Activated CD4-positive, alpha-beta T cell treated with anti-CD3 and anti-CD28 coated beads, Interleukin-2, amount 50 U/mL, for 1 hour (primary cell): ENCODE data around the gene TRIO.

Experiments used
- DNase-seq: peaks from one replicate; pipeline ENCODE4 v3.0.0-alpha.2; 2020

TRIO gene

DNA sequence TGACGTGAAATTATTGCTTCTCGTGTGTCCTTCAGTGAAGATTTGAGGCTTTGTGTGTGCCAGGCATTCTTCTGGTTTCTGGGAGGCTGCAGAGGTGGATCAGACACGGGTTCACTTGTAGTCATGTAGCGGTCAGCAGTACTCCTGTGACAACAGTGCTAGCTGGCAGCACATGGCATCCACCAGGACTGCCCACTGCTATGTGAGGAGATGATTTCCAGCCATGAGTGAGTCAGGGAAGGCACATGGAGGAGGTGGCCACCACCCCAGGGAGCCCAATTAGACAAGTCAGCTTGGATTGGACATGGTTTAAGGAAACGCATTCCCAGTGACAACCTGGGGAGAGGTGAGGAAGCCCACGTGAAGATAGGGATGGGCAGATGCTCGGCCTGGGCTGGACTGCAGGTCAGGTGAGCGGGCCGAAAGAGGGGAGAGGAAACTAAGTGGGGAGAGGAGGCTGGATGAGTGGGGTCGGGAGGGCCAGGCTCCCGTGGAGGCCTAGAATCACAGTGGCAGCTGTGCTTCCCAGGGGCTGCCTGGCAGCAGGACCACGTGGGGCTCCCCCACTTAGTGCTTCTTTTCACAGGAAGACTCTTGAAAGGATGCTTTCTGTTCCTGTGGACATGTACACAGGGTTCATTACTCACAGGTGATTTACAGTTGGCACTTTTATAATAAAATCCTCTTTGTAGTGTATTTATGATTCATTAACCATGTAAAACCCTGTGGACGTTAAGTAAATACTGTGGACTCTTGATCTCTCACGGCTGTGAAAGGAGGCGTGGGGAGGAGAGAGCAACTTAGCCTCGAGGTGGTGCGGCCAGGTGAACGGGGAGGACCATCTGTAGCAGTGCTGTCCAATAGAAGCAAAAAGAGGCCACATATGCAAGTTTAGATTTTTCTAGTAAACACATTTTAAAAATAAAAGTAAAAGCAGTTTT is 358.5 kb downstream of the TRIO start:
- DNase-seq, result no peak

DNA sequence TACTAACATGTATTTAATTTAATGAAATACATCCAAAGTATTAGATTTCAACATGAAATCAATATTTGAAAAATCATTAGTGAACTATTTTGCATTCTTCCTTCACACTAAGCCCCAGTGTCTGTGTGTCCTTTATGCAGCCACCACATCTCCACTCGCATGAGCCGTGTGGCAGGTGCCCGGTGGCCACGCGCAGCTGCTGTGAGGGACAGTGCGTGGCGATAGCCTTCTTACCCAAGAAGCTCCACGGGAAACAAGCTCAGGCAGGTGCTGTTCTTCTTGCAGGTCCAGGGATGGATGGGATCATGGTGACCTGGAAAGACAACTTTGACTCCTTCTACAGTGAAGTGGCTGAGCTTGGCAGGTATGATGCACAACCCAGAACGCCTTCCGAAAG is 359.1 kb downstream of the TRIO start:
- DNase-seq, result no peak

DNA sequence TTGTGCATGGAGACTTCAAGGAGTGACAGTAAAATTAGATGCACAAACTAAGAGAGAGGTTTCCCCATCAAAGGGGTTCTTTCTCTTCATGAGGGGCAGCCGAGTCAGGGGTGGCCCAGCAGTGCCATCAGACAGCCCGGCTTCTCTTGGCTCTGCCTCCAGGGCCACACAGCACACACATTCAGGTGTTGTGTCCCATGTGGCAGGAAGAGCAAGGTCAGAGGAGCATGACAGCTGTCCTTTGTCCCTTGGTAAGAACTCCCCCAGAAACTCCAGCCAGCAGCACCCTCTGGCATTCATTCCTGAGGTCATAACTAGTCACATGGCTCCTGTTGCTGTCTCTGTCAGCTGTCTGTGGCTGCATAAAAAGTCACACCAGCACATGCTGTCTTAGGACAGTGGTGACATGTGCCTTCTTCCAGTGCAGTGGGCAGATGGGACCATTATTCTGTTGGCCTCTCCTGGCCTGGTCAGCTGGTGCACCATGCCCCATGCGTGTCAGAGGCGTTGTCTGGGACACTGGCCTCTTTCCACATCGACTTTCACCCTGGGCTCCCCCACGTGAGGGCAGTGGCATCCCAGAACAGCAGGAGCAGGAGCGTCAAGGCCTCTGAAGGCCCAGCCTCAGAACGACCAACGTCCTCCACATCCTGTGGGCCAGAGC is 360.0 kb downstream of the TRIO start:
- DNase-seq, result no peak

DNA sequence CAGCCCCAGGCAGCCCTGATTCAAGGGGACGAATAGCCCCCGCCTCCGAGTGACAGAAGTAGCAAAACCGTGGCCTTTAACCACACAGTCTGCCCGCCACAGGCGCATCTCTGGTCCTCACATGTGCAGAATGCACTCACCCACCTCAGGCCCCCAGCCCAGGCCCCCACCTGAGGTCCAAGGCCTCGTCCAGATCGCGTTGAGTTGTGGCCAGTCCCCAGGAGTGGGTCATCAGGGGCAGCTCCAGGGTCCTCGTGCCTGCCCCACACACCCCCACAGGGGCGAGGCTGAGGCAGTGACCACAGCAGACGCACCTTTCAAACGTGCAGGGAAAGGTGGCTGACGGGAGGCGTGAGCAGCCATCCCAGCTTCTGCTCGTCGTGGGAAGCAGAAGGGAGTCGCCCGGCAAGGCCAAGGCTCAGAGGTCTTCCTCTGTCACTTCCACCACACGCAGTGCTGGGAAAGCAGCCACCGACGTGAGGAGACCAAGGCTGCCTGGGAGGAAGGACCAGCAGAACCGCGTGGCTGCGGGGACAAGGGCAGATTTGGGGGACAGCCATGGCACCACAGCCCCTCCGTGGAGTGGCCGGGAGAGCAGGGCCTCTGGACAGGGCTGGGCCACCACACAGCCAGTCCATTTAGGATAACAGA is 360.7 kb downstream of the TRIO start:
- DNase-seq, result no peak

DNA sequence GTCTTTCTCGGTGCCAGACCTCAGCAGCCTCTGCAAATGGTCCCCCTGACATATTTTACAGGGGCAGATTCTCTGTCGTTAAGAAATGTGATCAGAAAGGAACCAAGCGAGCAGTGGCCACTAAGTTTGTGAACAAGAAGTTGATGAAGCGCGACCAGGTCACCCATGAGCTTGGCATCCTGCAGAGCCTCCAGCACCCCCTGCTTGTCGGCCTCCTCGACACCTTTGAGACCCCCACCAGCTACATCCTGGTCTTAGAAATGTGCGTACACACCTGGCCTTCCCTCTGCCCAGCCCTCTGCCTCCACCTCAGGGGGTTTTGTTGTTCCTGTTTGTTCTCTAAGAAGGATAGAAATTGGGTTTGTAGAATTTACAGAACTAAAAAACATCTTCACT is 361.2 kb downstream of the TRIO start:
- DNase-seq, result no peak

DNA sequence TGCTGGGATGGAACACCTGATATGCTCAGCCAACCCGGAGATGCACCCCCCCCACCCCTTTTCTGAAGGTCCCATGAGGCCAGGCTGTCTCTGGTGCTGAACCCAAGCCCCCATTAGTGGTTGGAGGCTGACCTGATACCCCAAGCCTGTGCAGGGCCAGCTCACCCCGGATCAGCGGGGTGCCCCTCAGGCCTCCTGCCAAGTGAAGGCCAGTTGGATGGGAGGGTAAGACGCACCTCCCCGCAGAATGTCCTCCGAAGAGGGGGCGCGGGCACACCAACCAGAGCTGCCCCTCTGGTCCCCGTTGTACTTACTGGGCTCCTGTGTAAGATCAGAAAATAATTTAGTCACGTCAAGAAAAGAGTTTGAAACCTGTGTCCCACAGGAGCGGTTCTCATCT is 361.7 kb downstream of the TRIO start:
- DNase-seq, result no peak

- DNase-seq, result no peak
These were observed 362.4 kb downstream of the TRIO start for GRCh38 chr5:14505310-14506139.

DNA sequence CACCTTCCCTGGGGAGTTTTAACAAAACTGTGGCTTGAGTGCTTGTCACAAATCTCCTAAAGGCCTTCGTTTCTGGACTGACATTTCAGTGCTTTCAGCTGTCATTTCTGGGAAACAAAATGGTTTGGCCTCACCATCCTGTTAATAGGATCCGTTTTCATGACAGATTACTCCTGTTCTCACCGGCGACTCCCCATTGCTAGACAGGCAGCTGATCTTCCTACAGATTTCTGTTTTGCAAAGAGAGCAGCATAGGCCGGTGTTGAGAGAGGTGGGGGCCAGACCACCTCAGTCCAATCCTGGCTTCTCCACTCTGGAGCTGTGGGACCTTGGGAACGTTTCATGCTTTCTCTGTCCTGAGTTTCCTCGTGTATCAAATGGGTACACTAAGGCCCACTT is 363.0 kb downstream of the TRIO start:
- DNase-seq, result no peak

- no peak for DNase-seq
These were observed 363.5 kb downstream of the TRIO start for GRCh38 chr5:14506661-14507060.

GRCh38 chr5:14507156-14507941 is 364.2 kb downstream of the TRIO start:
- DNase-seq, result no peak

GRCh38 chr5:14508046-14508445 is 364.9 kb downstream of the TRIO start:
- DNase-seq, result no peak

GRCh38 chr5:14509556-14509955 is 366.4 kb downstream of the TRIO start:
- DNase-seq, result no peak

DNA sequence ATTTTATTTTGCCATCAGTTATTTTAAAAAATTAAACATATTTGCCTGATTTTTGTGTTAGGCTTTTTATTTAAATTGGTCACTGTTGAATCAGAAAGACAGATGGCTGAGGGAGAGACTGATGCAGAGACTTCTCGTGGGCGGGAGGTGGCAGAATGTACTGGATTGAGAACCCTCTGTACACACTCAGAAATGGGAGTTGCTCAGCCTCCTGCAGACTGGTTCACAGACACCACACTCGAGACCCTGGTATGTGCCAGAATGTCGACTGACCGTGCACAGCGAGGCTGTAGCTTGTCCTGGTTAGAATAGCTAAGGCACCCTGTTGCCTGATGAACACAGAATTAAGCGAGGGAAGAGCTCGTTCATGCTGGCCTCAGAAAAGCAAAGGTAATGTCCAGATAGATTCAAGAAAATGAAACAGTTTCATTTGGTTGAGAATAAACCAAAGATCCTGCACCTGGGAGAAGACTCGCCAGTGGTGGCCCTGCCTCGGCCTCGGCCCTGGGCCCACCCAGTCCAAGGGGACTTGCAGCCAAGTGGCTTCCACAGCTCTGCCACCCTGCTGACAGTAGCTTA is 367.1 kb downstream of the TRIO start:
- DNase-seq, result no peak

DNA sequence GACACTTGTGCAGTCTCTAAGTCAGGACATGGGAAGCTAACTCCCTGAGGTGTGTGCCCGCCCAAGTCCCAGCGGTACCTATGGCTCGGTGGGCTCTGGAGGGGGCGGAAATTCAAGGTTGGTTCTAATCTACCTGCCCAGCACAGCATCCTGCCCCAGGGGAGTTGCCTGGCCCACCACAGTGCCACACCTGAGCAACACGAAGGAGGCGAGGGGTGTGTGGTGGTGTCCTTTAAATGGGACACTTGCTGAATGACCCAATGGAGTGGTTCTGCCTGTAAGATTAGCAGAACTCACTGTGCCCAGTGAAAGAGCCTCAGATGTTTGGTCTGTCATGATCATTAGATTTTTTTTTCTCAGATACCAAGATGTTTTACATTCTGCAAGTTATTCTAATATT is 367.7 kb downstream of the TRIO start:
- DNase-seq, result no peak

- DNase-seq, result no peak
These were observed 369.4 kb downstream of the TRIO start for GRCh38 chr5:14512574-14512973.

DNA sequence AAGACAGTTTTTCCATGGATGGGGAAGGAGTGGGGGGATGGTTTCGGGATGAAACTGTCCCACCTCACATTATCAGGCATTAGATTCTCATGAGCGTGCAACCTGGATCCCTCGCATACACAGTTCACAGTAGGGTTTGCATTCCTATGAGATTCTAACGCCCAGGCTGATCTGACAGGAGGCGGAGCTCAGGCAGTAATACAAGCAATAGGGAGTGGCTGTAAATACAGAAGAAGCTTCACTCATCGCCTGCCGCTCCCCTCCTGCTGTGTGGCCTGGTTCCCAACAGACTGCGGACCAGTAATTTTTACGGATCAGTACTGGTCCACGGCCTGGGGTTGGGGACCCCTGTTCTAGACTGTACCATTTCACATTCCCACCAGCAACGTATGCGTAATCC is 370.1 kb downstream of the TRIO start:
- DNase-seq, result no peak

GRCh38 chr5:14516901-14517300 is 373.8 kb downstream of the TRIO start:
- DNase-seq, result no peak

DNA sequence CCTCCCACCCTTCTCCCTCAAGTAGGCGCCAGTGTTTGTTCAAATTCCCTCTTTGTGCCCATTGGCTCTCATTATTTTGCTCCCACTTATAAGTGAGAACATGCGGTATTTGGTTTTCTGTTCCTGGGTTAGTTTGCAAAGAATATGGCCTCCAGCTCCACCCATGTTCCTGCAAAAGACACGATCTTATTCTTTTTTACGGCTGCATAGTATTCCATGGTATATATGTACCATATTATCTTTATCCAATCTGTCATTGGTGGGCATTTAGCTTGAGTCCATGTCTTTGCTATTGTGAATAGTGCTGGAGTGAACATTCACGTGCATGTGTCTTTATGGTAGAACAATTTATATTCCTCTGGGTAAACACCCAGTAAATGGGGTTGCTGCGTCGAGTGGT is 375.5 kb downstream of the TRIO start:
- no peak for DNase-seq

- DNase-seq, result no peak
These were observed 378.6 kb downstream of the TRIO start for GRCh38 chr5:14521748-14522147.

GRCh38 chr5:14522721-14523120 is 379.6 kb downstream of the TRIO start:
- no peak for DNase-seq

DNA sequence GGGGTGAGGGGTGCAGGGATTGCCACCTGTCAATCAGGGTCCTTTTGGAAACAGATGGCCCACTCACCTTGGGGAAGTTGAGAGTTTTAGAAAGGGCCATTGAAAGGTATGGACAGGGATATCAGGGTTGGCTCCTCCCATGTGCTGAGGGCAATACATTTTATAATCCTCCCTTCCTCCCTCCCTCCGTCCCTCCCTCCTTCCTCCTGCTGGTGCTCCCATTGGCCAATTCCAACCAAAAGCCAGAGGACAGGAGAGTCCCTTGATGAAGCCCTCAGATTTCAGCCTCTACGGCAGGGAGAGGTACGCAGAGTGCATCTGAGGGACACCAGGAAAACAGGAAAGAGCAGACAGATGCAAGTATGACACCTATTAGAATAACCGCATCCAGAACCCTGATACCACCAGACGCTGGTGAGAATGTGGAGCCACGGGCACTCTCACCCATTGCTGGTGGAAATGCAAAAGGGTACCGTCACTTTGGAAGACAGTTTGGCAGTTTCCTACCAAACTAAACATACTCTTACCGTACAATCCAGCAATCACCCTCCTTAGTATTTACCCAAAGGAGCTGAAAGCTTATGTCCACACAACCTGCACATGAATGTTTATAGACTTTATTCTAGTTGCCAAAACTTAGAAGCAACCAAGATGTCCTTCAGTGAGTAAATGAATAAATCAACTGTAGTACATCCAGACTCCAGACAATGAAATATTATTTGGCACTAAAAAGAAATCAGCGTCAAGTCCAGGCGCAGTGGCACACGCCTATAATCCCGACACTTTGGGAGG is 380.3 kb downstream of the TRIO start:
- DNase-seq, result no peak
